GM19035 (cell line): ENCODE data around the gene SORCS1.

Source experiments
- ATAC-seq: cut with Tn5 transposase; IDR thresholded peaks from one replicate; pipeline ENCODE4 v1.9.1; 2021; ENCODE audit not compliant: unreplicated experiment

The SORCS1 gene

DNA sequence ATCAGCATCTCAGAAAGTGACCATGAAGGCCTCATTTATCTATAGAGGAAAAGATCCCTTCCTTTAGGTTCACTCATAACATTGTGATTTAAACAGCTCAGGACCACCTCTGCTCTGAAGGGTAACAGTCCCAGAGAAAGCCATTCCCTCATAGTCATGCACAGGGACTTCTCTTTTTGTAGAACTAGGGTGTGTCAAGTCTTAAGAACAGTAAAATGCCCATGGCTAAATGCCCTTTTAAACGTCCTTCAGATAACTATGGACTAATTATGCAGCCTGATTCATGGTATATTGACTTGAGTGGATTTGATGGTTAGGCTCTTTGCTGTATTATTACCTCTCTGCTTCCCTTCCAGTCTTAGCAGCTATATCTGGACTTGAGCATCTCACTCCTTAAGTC, 337.8 kb downstream of the SORCS1 start:
- ATAC-seq = no peak

DNA sequence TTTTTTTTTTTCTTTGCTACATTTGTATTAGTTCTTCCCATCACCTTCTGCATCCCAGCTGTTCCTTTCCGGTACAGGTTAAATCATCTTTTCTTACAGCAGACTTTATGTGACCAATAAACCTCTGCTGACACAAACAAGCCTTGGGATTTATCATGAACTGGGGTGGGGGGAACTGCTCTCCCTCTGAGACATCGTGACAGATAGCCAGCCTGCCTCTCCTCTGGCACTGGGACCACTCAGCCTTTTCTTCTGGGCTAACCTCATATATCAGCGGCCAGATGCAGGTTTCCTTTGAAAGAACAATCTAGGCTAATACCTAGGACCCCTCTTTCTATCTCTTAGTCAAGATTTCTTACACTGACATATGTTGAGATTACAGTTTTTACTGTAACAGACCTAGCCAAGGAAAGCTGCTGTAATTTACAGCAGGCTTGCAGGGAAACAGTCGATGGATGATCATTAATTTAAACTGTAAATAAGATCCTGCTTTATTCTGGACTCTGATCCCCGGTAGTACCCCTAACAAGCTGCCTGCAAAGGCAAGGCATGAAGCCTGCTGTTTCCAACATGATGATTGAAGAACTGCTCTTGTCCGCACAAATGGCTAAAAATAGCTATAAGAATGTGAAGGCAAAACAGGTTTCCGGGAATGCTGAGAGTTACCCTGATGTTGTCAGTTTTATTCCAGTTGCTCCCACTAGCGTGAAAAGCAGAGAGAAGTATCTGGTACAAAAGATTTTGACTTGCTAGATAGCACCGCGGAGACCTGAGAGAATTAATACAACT, 338.7 kb downstream of the SORCS1 start:
- ATAC-seq = no peak

DNA sequence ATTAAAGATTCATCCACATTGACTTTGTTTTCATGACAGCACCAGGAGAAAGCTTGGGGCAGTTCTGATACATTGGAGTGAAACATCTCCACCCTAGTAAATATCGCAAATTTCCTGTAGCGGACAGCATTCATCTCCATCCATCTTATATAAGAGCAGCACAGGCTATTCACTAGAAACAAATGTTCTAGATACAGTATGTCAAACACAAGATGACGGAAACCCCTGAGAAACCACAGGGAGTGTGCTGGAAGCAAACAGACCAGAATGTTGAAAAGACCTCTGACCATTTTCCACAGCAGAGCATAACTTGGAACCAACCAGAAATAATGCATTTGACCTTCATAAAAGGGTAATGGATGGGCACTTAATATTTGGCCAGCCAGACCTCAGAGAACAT, 343.9 kb downstream of the SORCS1 start:
- no peak for ATAC-seq

DNA sequence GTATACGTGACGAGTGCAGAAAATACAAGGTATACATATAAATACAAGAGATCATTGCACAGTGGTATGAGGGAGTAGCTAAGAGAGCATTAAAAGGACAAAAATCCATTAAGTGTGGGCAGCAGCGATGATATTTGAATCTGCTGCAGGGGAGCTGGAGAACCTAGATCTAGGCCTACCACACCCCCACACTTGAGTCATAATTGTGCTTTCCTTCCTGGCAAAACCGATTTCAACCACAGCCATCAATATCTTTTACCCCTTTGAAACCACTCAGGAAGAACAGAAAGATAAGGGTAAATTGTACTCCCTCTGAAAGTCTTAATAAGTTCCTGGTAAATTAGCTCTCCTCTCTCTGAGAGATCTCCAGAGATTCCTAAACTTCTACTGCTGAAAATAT, 345.0 kb downstream of the SORCS1 start:
- ATAC-seq = no peak

DNA sequence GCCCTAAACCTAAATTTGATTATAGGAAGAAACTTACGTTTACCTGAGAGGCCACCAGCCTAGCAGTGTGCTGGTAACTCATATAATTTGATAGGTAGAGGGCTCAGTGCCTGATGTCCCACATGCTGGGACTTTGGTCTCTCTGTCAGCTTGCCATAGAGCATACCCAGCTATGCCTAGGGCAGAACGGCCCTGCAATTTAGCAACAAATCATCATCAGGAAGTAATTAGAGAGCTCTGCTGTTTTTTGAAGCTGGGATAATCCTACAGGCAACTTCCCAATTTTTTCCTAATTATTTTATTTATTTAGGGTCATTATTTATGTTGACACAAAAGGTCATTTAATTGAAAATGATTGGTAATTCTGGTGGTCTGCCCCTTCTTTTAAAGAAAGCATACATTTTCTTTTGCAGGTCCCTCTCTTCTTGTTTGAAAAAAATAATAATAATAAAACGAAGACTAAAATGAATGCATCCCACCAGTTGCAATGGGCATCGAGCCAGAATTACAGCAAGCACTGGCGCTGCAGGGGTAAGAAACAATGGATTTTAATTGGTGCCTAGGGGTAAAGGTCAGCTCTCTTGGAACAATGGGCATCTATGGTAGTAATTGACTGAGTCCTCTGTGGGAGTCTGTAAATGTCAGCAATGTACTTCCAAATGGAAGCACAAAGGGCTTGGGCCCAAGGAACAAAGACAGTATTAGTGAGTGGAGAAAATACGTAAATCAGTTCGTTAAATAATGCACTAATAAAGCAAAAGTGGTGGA, 348.0 kb downstream of the SORCS1 start:
- ATAC-seq = no peak

DNA sequence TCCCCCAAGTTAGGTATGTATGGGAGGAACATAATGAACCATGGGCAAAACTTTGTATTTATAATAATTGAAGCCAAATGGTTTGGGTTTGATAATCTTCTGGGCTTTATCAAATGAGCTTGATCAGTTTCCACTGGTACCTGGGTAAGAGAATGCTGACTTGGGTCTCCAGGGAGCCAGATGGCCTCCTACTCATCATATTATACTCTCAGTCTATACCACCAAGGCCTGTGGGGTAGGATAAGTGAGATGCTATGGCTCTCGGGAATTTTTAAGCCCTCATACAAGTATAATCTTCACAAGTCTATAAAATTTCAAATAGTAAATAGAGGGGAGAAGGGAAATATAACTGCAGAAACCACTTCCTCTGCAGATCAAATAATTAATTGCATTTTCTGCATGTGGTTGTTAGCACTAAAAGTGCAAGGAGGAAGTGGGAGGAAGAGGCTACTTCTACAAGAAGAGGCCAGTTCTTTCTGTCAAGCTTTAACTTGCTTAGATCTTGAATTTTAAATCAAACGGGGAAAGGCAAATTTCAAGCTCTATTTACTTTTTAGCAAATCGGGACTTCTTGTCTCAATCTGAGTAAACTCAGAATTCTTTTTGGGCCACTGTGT, 349.0 kb downstream of the SORCS1 start:
- peak; percentile 58 for ATAC-seq

DNA sequence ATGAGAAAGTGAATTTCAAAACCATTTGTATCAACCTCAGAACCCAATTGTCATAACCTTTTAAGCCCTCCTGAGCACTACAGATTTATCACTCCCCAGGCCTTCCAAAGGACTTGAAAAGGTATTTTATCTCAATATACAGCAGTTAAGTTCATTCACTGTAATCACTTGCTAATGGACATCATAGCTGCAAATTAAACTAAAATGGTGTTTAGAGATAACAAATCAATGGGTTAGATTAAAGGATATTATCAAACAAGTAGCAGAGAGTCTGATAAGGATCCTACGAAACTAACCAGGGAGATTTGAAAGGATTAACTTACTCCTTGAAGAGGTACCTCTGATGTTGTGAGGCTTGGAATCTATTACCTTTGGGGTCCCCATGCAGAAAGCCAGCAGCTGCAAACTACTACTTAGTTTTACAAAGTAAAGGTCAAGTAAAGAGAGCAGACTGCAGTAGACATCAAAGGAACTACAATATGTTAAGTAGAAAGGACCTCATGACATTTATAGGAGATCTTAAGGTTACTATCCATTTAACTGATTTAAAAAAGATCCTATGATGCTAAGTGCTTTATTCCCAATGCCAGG, 359.4 kb downstream of the SORCS1 start:
- ATAC-seq = no peak

DNA sequence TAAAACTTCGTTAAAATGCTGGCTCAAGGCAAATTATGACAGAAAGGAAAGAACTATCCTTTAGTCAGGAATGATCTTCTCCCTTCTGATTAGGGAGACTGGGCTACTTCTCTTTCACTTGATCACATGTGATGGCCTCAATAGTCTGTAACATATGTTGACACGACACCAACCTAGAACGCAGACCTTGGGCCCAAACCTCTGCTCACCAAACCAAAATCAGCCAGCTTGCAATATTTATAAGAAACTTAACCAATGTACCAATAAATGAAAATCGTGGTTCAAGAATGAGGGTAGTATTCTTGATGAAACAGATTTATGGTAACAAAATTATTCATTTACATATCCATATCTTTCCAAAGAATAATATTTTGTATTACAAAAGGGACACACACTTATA, 361.6 kb downstream of the SORCS1 start:
- ATAC-seq = no peak

DNA sequence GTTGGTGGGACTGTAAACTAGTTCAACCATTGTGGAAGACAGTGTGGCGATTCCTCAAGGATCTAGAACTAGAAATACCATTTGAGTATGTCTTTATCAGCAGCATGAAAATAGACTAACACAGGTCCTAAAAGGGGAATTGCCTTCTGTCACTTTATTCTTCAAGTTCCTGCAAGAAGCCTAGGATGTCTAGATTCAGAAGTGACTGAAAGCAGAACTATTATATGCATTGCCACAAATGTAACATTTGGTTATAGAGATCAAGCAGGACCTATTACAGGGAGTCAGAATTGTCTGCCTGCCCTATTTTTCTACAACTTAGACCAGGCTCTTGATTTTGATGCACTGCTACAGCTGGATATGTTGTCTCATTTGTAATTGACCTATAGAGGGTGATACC, 364.7 kb downstream of the SORCS1 start:
- ATAC-seq = no peak

DNA sequence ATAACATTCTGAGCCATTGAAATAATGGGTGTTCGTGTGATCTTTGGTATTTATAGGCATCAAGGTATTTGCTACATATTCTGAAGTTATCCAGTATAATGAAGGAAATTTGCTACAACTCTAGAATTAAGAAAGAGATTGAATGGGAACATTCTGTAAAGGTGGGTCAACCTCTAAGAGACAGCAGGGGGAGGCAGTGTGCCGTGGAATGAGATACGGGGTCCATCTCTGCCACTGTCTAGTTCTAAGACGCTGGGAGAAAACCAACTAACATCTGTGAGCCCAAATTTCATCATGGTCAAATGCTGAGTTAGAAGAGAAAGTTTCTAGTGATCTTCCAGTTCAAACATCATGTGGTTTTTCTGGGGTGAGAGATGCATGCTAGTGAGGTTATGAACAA, 368.9 kb downstream of the SORCS1 start:
- peak; percentile 86 for ATAC-seq

DNA sequence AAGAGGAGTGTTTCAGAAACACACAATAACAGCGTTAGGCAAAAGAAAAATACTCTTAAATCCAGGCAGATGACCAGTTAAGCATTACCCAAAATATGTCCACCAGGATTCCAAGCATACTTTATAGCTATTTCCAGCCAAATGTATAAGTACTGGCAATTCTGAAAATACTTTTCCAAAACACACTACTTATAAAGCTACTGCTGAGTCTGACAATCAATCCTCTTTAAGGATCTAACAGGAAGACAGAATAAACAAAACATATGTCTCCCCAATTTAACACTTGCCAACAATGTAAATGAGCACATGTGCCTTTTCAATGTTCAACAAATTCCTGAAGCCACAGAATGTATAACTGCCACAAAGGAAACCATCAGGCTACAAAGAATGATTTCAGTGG, 370.9 kb downstream of the SORCS1 start:
- no peak for ATAC-seq

DNA sequence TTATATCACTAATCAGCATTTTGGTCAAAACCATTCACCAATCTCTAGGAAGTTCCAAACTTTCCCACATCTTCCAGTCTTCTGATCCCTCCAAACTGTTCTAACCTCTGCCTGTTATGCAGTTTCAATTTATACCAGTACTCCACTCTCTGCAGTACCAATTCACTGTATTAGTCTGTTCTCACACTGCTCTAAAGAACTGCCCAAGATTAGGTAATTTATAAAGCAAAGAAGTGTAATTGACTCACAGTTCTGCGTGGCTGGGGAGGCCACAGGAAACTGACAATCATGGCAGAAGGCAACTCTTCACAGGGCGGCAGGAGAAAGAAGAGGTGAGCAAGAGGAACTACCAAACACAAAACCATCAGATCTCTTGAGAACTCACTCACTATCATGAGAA, 374.9 kb downstream of the SORCS1 start:
- no peak for ATAC-seq

DNA sequence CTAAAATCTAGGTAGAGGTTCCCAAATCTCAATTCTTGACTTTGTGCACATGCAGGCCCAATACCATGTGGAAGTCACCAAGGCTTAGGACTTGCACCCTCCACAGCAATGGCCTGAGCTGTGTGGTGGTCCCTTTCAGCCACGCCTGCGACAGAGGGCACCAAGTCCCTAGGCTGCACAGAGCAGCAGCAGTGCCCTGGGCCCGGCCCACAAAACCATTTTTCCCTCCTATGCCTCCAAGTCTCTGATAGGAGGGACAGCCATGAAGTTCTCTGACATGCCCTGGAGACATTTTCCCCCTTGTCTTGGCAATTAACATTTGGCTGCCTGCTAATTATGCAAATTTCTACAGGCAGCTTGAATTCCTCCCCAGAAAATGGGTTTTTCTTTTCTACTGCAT, 375.5 kb downstream of the SORCS1 start:
- no peak for ATAC-seq

DNA sequence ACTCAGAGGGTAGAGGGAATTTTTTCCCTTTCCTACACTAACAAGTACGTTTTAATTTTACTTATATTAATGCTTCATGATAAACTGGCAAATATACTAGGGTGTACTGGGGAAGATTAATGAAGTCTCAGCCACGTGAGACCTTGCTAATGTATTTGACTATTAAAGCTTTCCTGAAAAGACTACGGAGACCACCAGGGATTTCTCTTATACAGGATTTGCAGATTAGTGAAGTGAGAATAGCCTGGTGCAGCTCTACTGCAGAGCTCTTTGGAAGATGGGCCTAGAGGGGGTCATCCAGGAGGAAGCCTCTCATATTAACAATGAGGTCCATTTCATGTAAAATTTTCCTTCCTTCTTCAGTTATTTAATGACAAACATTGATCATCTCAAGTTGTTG, 379.0 kb downstream of the SORCS1 start:
- no peak for ATAC-seq

DNA sequence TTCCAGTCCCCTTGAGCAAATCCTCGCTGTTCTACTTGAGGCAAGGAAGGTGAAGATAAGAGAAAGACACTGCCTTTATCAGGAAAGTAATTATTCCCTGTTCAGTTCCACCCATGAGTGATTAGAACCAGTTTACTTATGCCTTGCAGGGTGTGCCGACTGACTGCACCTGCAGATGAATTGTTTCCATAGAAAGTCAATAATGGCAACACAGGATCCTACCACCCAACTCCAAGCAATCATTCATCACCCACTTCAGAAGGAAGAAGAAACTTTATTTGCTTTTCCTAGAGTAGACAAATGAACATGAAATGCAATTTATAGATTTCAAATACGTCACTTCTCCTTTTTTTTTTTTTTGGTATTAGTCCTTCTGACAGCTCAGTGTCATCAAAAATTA, 383.9 kb downstream of the SORCS1 start:
- no peak for ATAC-seq

DNA sequence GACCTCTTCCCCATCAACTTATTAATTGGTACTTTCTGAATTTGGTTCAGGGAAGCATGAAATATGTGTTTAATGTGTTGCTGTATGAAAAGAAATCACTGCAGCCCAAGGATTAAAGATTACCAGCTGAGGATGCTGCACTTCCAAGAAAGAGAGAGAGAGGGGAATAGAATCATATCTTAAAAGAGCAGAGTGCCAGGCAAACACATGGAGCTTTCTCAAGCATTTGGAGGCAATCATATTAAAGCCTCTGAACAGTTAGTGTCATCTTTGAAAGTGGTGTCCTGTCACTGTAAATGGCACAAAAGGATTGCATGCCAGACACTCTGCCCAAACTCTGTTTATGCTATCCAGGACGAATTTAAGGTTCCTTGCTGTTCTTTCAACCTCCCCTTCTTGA, 386.7 kb downstream of the SORCS1 start:
- ATAC-seq = no peak

DNA sequence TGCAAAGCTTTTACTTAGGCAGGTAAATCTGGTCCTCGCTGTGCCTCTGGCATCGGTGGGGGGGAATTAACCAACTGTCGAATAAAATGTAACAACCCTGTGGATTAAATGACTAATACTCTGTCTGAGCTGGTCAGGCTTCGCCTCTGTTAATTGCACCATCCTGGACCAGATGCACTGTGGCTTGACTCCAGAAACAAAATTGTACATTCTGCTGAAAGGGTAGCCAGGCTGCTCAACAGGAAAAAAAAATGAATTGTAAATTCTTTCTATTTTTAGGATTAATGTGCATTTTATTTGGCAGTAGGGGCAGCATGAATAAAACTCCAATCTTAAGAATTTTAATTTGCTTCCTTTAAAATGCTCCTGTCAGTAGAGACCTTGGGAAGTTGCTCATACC, 389.4 kb downstream of the SORCS1 start:
- ATAC-seq = no peak

DNA sequence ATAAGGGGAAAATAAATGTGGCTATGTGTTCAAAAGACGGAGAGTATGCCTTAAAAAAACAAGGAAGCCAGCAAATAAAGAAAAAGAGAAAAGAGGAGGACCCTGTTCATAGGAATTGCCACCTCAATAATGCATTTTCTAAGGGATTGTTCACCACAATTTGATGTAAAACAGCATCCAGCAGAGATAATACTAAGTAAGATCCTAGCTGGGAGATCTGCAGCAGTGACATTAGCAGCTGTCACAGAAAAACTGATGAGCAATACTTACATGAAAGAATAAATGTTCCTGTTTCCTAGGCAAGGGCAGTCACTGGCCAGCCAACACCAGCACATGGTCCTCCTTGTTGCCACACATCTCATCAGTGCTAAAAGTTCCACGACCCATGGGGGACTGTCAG, 391.5 kb downstream of the SORCS1 start:
- ATAC-seq = no peak

DNA sequence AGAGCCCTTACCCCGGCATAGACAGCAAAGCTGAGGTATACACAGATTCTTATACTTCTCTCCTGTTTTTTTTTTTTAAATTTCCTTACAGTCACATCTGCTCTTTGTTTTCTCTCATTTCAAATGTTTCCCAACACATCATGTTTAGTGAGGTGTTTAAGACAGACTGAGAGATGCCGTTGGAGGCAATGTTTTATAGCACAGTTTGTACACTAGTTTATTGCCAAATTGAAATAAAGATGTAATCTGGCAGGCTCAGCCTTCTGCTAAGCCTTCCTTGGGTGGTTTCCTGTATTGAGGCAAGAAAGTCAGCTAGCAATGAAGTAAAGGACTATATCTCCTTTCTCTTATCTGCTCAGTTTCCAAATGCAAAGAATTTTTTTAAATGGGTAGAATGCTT, 393.4 kb downstream of the SORCS1 start:
- no peak for ATAC-seq

DNA sequence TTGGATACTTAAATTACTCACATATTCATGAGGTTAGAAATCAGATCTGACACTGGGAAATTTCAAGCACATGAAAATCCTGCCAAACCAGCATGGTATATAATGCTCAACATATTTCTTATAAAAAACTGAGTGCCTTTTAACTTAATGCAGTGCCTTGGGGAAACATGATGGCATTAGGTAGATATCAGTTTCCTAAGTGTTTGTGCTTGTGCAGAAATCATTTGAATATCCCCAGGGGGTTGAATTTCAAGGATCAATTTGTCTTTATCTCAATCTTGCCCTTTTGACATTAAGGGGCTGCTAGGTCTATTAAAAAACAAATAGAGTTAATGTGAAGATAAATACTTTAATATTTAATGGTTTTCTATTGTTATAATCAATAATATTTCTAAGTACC, 396.3 kb downstream of the SORCS1 start:
- no peak for ATAC-seq

DNA sequence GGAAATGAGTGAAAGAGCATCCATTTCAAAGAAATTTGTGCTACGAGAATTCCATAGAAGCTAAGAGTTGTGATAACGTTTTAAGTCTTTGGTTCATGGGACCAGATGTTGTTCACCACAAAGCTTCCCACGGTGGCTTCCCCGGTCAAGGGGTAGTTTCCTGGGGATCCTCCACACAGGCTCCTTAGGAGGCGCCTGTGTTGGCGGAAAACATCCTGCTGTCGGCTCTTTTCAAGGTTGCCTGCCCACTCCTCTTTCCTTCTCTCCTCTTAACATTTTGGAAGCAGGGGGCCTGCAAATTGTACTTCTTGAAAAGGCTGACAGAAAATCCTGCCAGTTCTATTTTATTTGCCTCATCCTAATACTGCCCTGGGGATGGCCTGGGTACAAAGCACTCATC, 398.6 kb downstream of the SORCS1 start:
- ATAC-seq = no peak

DNA sequence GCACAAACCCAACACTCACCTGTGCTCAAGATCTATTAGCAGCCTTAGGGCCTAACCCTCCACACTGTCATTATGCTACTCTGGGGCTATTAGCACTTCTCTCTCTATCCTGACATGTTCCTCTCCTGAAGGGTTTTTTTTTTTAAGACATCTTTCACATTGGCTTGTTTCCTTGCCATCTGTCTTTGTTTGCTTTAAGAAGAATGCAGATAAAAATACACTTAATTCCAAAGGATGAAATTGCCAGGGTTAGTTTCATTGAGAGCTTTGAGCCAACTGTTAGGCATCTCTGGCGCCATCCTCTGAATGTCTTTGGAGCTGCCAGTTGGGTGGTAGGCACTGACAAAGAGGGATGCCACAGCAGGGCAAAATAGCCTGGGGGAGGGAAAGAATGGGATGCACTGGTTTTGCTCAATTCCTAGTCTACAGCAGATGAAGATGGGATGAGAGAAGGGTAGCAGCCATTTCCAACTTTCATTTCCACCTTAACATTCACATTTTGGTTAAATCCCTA, 399.2 kb downstream of the SORCS1 start:
- ATAC-seq = no peak
